Measurements from ENCODE around the gene NANS.

NANS gene

DNA sequence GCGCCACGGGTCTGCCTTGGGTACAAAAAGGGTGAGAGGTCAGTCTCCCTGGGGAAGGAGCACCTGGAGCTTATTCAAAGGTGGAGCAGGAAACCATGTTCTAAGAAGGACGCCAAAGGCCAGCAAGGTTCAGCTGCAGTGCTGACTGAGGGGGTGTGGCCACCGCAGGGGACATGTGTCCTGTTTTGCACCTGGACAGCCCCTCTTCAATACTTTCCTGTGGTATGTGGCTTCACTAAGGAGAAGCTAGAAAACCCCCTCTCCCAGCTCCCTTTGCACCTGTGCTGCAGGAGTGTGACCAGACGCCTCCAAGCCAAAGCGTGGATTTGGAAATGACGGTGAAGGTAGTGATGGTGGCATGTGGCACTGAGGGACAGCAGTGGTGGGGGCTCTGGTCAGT lies 38.9 kb downstream of the NANS start:
- TF ChIP-seq GATA3 (IDR thresholded peaks at IDR 0.05; ENCODE audit: low read depth, low read length) (no peak), GATA2 (IDR thresholded peaks at IDR 0.05; ENCODE audit: low read depth, low read length) (no peak)

DNA sequence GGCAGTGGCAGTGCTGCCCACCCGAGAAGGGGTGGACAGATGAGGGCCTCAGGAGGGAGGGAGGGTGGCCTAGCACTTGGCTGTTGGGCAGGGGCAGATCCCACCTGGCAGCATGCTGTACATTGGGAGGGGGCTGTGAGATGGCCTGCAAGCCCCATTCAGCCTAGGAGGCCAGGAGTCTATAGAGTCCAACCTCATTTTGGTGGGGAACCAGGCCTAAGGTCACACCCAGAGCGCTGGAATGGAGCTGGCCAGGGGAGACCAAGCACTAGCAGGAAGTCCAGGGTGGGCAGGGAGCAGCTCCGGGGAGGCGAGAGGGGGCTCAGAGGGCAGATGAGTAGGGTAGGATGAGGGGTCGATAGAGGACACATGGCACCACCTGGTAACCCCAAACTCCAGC lies 39.6 kb downstream of the NANS start:
- TF ChIP-seq GATA3 (IDR thresholded peaks at IDR 0.05; ENCODE audit: low read depth, low read length) (no peak), GATA2 (IDR thresholded peaks at IDR 0.05; ENCODE audit: low read depth, low read length) (no peak)

DNA sequence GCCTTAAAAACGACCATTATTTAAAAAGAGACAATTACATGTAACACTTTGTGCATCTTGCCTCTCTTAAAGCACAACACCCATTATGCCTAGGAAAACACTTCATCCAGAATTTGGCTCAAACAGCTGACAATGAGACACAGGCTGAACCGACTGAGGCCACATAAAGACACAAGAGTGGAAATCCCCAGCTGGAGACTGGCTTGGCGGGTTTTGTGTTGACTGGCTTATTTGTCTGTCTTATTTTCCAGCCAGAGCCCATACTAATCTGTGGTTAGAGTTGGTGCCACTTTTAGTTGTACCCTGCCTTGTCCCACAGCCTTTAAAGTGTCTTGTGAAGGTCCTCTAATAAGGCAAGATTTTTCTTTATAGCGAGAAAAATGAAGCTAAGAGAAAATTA lies 41.3 kb downstream of the NANS start:
- TF ChIP-seq GATA3 (IDR thresholded peaks at IDR 0.05; ENCODE audit: low read depth, low read length) (no peak), GATA2 (IDR thresholded peaks at IDR 0.05; ENCODE audit: low read depth, low read length) (no peak)

DNA sequence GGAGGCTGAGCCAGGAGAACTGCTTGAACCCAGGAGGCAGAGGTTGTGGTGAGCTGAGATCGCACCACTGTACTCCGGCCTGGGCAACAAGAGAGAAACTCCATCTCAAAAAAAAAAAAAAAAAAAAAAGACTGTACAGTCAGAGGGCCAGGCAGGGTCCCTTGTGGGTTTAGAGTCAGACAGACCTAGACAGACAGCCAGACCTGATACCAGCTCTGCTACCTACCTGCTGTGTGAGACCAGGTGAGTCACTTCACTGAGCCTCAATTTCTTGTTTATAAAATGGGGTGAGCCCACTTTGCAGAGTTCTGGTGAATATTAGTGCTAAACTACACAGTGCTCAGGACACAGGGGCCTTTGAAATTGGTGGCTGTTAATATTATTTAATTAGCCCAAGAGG lies 42.8 kb downstream of the NANS start:
- TF ChIP-seq GATA3 (IDR thresholded peaks at IDR 0.05; ENCODE audit: low read depth, low read length): no peak
- TF ChIP-seq GATA2 (IDR thresholded peaks at IDR 0.05; ENCODE audit: low read depth, low read length): no peak

DNA sequence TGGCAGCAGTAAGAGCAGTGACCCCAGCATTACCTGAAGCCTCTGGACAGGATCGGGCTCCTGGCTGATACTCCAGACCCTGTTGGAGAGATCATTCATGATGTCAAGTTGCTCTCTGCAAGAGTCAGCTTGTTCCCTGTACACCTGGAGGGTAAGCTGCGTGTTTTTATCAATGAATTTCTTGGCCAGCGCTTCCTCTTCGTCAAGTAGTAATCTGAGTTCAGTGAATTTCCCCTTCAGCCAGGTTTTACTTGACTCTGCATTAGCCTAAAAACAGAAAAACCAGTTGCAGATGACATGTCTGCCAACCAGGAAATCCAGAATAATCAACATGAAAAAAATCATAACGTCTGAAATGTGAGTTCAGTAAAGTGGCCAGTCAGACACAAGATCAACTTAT lies 43.4 kb downstream of the NANS start:
- TF ChIP-seq GATA2 (IDR thresholded peaks at IDR 0.05; ENCODE audit: low read depth, low read length): no peak
- no peak for TF ChIP-seq GATA3 (IDR thresholded peaks at IDR 0.05; ENCODE audit: low read depth, low read length)

DNA sequence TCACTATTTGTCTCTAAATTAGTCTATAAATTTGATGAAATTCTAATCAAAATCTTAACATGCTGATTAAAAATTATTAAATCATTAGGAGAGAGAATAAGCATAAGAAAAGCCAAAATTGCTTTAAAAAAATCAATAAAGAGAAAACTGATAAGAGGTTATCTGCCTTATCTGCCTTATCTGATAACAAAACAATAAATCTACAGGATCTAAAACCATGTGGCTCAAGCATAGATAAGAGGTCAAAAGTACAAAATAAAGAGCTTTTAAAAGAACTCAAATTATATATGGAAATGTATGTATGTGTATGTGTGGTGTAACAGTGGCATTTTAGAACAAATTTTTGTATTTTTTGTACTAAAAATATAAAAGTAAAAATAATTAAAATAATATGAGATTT lies 43.9 kb downstream of the NANS start:
- no peak for TF ChIP-seq GATA2 (IDR thresholded peaks at IDR 0.05; ENCODE audit: low read depth, low read length)
- 0 out of 2 replicates have a peak, but pooled peaks have one; percentile 25 for TF ChIP-seq GATA3 (IDR thresholded peaks at IDR 0.05; ENCODE audit: low read depth, low read length)

DNA sequence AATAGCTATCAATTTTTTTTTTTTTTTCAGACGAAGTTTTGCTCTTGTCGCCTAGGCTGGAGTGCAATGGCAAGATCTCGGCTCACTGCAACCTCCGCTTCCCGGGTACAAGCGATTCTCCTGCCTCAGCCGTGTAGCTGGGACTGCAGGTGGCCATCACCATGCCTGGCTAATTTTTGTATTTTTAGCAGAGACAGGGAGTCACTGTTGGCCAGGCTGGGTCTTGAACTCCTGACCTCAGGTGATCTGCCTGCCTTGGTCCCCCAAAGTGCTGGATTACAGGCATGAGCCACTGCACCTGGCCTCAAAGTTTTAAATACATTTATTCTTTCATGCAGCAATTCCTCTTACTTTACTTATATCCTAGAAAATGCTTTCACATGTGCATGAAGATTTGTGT lies 44.9 kb downstream of the NANS start:
- no peak for TF ChIP-seq GATA3 (IDR thresholded peaks at IDR 0.05; ENCODE audit: low read depth, low read length)
- no peak for TF ChIP-seq GATA2 (IDR thresholded peaks at IDR 0.05; ENCODE audit: low read depth, low read length)

DNA sequence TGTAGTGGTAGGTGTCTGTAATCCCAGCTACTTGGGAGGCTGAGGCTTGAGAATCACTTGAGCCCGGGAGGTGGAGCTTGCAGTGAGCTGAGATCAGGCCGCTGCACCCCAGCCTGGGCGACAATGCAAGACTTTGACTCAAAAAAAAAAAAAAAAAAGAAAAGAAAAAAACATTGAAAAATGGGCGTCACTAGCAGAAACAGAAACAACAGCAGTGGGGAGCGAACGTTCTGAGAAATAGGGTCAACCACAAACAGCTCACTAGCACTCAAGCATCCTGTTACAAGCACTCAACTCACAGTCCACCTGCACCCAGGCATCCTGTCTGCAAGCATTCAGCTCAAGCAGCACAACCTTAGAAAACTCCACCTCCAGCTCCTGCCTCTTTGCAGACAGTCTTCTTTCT lies 45.3 kb downstream of the NANS start:
- TF ChIP-seq GATA2 (IDR thresholded peaks at IDR 0.05; ENCODE audit: low read depth, low read length): no peak
- TF ChIP-seq GATA3 (IDR thresholded peaks at IDR 0.05; ENCODE audit: low read depth, low read length): no peak

DNA sequence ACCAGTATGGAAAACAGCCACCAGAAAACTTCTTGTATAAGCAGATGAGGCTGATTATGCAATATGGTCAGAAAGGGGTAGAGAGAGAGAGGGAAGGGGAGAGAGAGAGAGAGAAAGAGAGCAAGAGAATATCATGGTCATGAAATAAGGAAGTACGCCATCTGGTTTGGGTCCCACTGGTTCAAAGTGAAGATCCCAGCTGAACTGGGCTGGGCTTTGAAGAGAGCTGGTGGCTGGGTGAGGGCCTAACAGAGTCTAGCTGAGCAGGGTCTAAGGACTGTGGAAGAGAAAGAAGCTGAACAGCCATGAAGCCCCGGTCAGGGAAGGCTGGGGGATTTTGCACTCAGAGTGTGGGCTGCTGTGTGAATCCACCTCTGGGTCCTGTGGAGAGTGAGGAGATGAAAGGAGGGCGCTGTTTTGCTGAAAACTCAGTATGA lies 47.9 kb downstream of the NANS start:
- TF ChIP-seq GATA2 (IDR thresholded peaks at IDR 0.05; ENCODE audit: low read depth, low read length): no peak
- no peak for TF ChIP-seq GATA3 (IDR thresholded peaks at IDR 0.05; ENCODE audit: low read depth, low read length)

DNA sequence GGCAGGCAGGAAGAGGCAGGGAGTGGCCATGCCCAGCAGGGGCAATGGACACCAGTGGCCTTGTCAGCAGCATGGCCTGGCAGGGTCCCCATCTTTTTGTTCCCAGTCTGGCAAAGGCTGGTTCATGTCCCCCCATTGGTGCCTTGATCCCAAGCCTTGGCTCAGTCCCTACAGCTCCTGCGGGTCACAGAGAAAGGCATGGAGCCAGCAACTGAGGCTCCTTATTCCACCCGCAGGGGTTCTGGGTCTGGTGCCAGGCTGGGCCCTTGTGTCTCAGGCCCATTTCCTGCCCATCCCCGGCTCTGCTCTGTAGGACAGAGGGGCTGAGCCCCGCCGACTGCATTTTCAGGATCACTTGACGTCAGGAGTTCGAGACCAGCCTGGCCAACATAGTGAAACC lies 48.5 kb downstream of the NANS start:
- TF ChIP-seq GATA2 (IDR thresholded peaks at IDR 0.05; ENCODE audit: low read depth, low read length) (no peak), GATA3 (IDR thresholded peaks at IDR 0.05; ENCODE audit: low read depth, low read length) (no peak)

DNA sequence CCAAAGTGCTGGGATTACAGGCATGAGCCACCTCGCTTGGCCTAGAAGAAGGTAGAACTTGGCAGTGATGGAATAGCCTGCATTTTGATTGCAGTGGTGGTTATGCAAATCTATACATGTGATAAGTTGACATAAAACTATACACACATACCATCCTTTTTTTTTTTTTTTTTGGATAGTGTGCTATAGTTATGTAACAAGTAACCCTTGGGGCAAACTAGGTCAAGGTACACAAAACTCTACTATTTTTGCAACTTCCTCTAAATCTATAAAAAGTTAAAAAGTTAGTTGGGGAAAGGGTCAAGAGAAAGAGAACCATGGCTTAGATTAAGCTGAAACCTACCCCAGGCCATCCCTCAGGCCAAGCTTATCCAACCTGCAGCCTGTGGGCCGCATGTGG lies 51.4 kb downstream of the NANS start:
- TF ChIP-seq GATA2 (IDR thresholded peaks at IDR 0.05; ENCODE audit: low read depth, low read length) (no peak), GATA3 (IDR thresholded peaks at IDR 0.05; ENCODE audit: low read depth, low read length) (no peak)

DNA sequence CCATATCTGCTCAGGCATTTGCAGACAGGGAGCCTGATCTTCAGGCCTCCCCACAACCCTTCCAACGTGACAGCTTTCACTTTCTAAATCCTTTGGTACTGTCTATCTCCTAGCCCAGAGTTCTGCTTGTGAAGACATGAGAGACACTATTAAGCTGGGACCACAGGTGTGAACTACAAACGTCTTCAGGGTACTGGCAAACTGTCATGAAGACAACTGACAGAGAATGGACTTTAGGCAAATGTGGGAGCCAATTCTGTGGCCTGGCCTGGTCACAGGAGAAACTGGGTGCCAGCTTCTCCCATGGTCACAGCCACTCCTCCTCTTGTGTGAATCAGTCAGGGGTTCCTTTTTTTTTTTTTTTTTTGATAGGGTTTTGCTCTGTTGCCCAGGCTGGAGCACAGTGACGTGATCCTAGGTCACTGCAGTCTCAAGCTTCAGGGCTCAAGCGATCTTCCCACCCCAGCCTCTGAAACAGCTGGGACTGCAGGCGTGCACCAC lies 52.0 kb downstream of the NANS start:
- TF ChIP-seq GATA2 (IDR thresholded peaks at IDR 0.05; ENCODE audit: low read depth, low read length) (no peak), GATA3 (IDR thresholded peaks at IDR 0.05; ENCODE audit: low read depth, low read length) (no peak)

DNA sequence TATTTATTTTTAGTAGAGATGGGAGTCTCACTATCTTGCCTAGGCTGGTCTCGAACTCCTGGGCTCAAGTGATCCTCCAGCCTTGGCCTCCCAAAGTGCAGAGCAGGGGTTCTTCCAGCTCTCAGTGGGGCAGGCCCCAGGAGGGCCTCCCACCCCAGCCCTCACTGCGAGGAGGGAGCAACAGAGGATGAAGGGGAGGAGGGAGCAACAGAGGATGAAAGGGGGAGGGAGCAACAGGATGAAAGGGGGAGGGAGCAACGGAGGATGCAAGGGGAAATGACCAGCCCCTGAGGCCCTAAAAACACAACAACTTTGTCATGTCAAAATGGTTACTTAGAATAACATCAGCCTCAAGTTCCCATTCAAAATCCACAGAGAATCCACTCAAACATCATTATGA lies 52.5 kb downstream of the NANS start:
- TF ChIP-seq GATA3 (IDR thresholded peaks at IDR 0.05; ENCODE audit: low read depth, low read length): no peak

DNA sequence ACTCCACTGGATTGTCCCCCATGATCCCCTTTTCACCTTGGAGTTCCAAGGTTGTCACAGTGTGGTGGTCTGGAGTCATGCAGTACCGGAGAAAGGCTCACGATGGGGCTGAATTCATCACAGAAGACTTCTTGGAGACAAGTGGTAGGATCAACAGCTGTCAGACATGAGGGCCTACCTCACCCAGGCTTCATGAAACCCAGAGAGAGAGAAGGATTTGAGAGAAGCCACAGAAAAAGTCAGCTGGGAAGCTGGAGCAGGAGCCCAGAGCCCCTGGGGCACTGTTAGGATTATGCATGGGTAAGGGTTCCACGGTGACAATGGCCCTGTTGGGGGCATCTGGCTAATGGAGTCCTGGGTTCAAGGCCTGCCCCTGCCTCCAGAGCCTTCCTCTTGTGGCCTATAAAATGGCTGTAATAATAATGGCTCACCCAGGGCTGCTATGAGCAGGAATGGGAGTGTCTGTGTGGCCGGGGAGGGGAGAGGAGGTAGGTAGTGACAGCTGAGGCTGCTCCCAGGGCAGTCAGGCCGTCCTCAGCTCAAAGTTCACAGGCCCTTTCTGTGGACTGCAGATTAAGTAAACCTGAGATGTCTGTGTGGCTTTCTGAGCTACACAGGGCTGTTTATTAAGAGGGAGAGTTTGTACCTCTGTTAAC lies 61.6 kb downstream of the NANS start:
- TF ChIP-seq GATA2 (IDR thresholded peaks at IDR 0.05; ENCODE audit: low read depth, low read length) (no peak), GATA3 (IDR thresholded peaks at IDR 0.05; ENCODE audit: low read depth, low read length) (no peak)

DNA sequence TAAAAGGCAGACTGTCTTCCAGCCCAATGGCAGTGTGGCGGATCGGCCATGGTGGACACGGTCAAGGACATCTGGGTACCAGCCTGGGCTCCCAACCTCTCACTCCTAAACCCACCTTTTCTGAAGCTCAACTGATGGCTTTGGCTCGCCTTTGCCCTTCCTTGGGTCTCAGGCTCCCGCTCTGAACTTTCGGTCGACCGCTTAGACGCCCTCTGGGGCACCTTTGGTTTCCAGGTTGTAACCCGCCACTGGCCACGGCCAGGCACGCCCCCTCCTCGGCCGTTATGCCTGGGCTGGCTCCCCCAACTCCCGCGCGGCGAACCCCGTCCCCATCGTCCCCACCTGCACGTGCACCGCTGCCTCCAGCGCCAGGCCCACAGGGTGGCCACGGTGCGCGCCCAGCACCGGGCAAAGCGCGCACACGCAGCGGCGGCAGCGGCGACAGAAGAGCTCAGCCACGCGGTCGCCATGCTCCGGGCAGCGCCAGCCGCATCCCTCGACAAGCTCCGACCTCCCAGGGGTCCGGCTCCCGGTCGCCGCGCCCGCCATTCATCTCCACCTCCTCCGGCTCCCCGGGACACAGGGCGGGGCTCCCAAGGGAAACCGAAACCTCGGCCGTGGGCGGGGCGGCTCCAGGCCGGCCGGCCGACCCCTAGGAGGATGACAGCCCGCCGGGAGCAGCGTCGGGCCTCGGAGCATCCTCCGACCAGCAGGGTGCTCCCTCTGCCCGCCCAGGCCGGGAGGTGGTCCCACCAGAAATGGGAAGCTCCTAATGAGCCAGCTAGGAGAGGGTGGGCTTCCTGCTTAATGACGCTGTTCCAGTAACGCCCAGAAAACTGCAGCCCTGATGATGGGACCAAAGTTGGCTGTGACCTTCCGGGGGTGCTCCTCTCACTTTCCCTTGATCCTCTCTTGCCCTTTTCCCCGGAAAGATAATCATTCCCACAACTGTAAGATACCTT lies 62.4 kb downstream of the NANS start, which contains the start of gene TRIM14:
TSS of gene TRIM14 (minus strand) at position 583 of the 962 bp plus-strand sequence. CDS start at position 549, 34 bp downstream.
- TF ChIP-seq GATA3 (IDR thresholded peaks at IDR 0.05; ENCODE audit: low read depth, low read length): no peak
- no peak for TF ChIP-seq GATA2 (IDR thresholded peaks at IDR 0.05; ENCODE audit: low read depth, low read length)

Data from SH-SY5Y (cell line).